Breast epithelium (tissue), 3 donors: ENCODE data around the gene ZNF366.

Experiments used
- CTCF ChIP-seq, 3 donors: fragments of 450-650 bp; IDR thresholded peaks; one replicate each; pipeline ENCODE4 v1.5.1; 2016 to 2017; ENCODE audit warnings: antibody characterized with exemption in 3 of 3, mild to moderate bottlenecking in 3 of 3, moderate library complexity in 3 of 3
- POLR2A ChIP-seq: fragments of 450-650 bp; IDR thresholded peaks from one replicate; pipeline ENCODE4 v1.6.1; 2016; ENCODE audit warnings: antibody characterized with exemption, mild to moderate bottlenecking, moderate library complexity

DNA sequence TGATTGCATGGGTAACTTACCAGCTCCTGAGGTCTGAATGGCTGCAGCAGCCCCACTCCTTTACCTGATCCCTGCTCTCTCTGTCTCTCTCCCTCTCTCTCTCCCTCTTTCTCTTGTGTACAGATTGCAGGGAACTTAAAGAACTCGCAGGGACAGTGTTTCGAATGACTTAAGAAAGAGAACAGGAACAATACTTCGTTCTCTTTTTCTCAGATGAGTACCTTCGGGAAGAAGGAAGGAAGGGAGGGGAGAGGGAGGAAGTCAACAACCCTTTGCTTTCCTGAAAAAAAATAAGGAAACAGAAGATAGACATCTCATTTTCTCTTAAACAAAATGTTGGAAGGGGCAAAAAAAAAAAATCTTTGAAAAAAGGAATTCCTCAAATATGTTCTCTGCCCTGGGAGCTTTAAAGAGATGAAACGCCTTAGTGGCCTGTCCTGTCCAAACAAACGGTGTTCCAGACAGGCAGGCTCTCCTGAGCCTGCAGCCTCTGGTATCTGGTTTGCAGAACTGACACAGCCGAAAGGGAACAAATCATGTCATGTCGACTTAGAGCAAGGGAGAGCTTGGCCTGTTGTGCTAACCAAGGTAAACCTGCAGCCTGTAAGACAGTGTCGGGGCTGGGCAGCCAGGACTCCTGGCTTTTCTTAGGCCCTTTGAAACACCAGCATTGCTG is at the start of gene ZNF366:
- TF ChIP-seq POLR2A (no peak), CTCF (IDR thresholded peaks at IDR 0.05) (no peak)
